ENCODE results near the gene DLX1.

The DLX1 gene

GRCh38 chr2:172080641-172081220 is 4.6 kb upstream of the DLX1 start:
- Histone ChIP-seq H3F3A (ENCODE audit: control insufficient read depth, insufficient read depth) (no peaks in the 10 kb centered on the region), H3K27ac (ENCODE audit: low read depth, low read length) (no peak overlapping the region), H4K20me1 (ENCODE audit: control insufficient read depth, insufficient read depth, low read depth, low read length) (no peaks in the 10 kb centered on the region; the same call in 1 of the 2 replicates), H3K36me3 (ENCODE audit: control insufficient read depth, low read length) (no peaks in the 10 kb centered on the region), H3K79me2 (ENCODE audit: control insufficient read depth, low read length) (no peaks in the 10 kb centered on the region), H3K4me3 (ENCODE audit: low read length) (no peak overlapping the region), H3K9me3 (ENCODE audit: control insufficient read depth, insufficient read depth, low read length) (no peaks in the 10 kb centered on the region), H3K27me3 (ENCODE audit: control insufficient read depth, low read length) (peaks cover 41% of the 10 kb centered on the region), H3K4me2 (ENCODE audit: low read length) (no peak overlapping the region), H3K9me2 (replicated peaks; ENCODE audit: control insufficient read depth, low read length) (no peaks in the 10 kb centered on the region), H3K4me1 (ENCODE audit: control insufficient read depth, low read length) (peaks cover 29% of the 10 kb centered on the region)
- no peak for TF ChIP-seq EZH2phosphoT487 (IDR thresholded peaks at IDR 0.05; ENCODE audit: borderline replicate concordance, low read length)
- no peak for TF ChIP-seq CTCF (IDR thresholded peaks at IDR 0.05; ENCODE audit: low read depth, low read length, poor library complexity, severe bottlenecking)

GRCh38 chr2:172081221-172082022 is 3.9 kb upstream of the DLX1 start:
- Histone ChIP-seq H3K4me3 (ENCODE audit: low read length) (no peak overlapping the region), H3K9me3 (ENCODE audit: control insufficient read depth, insufficient read depth, low read length) (no peaks in the 10 kb centered on the region), H3K27me3 (ENCODE audit: control insufficient read depth, low read length) (peaks cover 48% of the 10 kb centered on the region), H3F3A (ENCODE audit: control insufficient read depth, insufficient read depth) (no peaks in the 10 kb centered on the region), H4K20me1 (ENCODE audit: control insufficient read depth, insufficient read depth, low read depth, low read length) (no peaks in the 10 kb centered on the region; the same call in 1 of the 2 replicates), H3K9me2 (replicated peaks; ENCODE audit: control insufficient read depth, low read length) (no peaks in the 10 kb centered on the region), H3K4me2 (ENCODE audit: low read length) (no peak overlapping the region), H3K79me2 (ENCODE audit: control insufficient read depth, low read length) (no peaks in the 10 kb centered on the region), H3K4me1 (ENCODE audit: control insufficient read depth, low read length) (peaks cover 36% of the 10 kb centered on the region), H3K27ac (ENCODE audit: low read depth, low read length) (no peak overlapping the region), H3K36me3 (ENCODE audit: control insufficient read depth, low read length) (no peaks in the 10 kb centered on the region)
- TF ChIP-seq CTCF (IDR thresholded peaks at IDR 0.05; ENCODE audit: low read depth, low read length, poor library complexity, severe bottlenecking), result no peak
- TF ChIP-seq EZH2phosphoT487 (IDR thresholded peaks at IDR 0.05; ENCODE audit: borderline replicate concordance, low read length), result no peak

DNA sequence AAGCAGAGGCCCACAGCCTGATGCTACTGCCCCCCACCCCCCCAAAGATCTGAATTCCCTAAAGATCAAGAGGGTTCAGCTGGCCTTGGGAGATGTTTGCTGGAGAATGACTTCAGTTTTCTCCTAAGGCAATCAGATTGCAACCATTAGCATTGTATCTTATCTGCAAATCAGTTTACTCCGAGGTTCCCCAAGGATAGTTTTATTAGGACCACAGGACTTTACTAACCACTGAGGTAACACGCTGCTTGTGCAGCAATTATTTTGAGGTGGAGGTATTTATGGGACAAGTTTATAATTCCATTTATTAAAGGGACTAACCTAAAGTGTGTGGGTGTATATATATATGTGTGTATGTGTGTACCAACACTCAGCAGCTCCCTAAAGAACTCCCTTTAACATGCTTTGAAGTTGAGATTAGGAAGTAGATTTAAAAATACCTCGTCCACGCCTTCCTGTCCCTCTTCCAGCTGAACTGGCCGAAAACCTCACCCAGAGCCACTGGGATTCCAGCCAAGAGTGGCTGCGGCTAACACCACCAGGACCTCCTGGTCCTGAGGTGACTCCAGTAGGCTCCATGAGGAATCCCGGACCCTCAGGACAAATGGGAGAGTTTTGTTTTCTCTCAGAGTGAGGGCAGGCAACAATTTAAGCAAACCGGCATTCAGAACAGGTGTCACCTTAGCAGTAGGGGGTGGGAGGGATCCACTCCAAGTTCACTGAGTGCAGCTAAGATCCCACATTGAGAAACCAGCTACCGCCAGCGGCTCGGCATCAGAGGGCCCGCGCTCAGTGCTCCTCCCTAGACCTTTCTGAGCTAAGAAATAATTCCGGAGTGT is 3.0 kb upstream of the DLX1 start:
- Histone ChIP-seq H3K27me3 (ENCODE audit: control insufficient read depth, low read length) (peaks cover 57% of the 10 kb centered on the region), H3K27ac (ENCODE audit: low read depth, low read length) (no peak overlapping the region), H3K4me1 (ENCODE audit: control insufficient read depth, low read length) (peaks cover 37% of the 10 kb centered on the region), H3K36me3 (ENCODE audit: control insufficient read depth, low read length) (no peaks in the 10 kb centered on the region), H3K4me3 (ENCODE audit: low read length) (no peak overlapping the region), H3K9me2 (replicated peaks; ENCODE audit: control insufficient read depth, low read length) (no peaks in the 10 kb centered on the region), H4K20me1 (ENCODE audit: control insufficient read depth, insufficient read depth, low read depth, low read length) (no peaks in the 10 kb centered on the region; the same call in 1 of the 2 replicates), H3K9me3 (ENCODE audit: control insufficient read depth, insufficient read depth, low read length) (no peaks in the 10 kb centered on the region), H3K79me2 (ENCODE audit: control insufficient read depth, low read length) (no peaks in the 10 kb centered on the region), H3K4me2 (ENCODE audit: low read length) (no peak overlapping the region), H3F3A (ENCODE audit: control insufficient read depth, insufficient read depth) (no peaks in the 10 kb centered on the region)
- TF ChIP-seq CTCF (IDR thresholded peaks at IDR 0.05; ENCODE audit: low read depth, low read length, poor library complexity, severe bottlenecking), result no peak
- TF ChIP-seq EZH2phosphoT487 (IDR thresholded peaks at IDR 0.05; ENCODE audit: borderline replicate concordance, low read length), result no peak

All from DOHH2 (cell line).